ENCODE data around the gene GNG11. TPM values are rescaled to one million over a fixed set of nuclear protein-coding genes. Genes with fewer than 3 reads are reported as not detected.

GNG11 gene
- polyA plus RNA-seq, 1 donor (not counting 4 experiments of a cell fraction or from before 2014, with no cell fraction given) = 1.0 TPM

DNA sequence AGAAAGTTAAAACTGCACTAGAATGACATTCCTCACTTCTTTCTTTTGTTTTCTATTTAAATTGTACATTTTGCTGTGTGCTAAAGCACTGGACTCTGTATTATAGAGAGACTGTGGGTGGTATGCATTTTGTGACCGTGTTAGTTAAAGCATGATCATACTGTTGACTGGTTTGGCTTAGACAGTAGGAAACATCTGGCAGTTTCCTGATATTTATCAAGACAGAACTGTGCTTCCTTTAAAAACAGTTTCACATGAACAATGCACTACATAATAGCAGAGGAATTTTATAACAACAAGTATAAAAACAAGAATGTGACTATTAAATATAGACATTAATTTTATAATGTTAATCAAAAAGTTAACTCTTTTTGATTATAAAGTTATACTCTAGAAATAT is 23.1 kb downstream of the GNG11 start:
- Histone ChIP-seq H3K4me2 (ENCODE audit: control insufficient read depth, extremely low read depth, insufficient read depth, low read depth, low read length) (no peak overlapping the region), H3K4me1 (ENCODE audit: control insufficient read depth, extremely low read depth, insufficient read depth, low read length) (no peaks in the 10 kb centered on the region), H3K36me3 (ENCODE audit: control insufficient read depth in 2 of 2, extremely low read depth in 1 of 2, insufficient read depth in 2 of 2, low read length in 2 of 2) (no peaks in the 10 kb centered on the region), H4K20me1 (ENCODE audit: control insufficient read depth, extremely low read depth, insufficient read depth, low read length) (no peaks in the 10 kb centered on the region), H3K9me3 (ENCODE audit: control insufficient read depth, low read depth, low read length) (peaks cover 2% of the 10 kb centered on the region), H3K27ac (ENCODE audit: control insufficient read depth, insufficient read depth, low read length) (no peak overlapping the region), H3K9me1 (ENCODE audit: control insufficient read depth, extremely low read depth, insufficient read depth, low read length) (no peaks in the 10 kb centered on the region), H3K9ac (ENCODE audit: control insufficient read depth, extremely low read depth, insufficient read depth, low read length) (no peak overlapping the region), H3K27me3 (ENCODE audit: control insufficient read depth, extremely low read depth, insufficient read depth, low read length) (peaks cover 4% of the 10 kb centered on the region), H2AFZ (ENCODE audit: control insufficient read depth, low read length) (no peak overlapping the region), H3K79me2 (ENCODE audit: control insufficient read depth, insufficient read depth, low read length) (no peaks in the 10 kb centered on the region), H3K4me3 (ENCODE audit: control insufficient read depth in 2 of 3, extremely low read depth in 1 of 3, insufficient read depth in 2 of 3, low read depth in 1 of 3, low read length in 3 of 3) (no peak overlapping the region)
- no peak for TF ChIP-seq EZH2 (IDR thresholded peaks at IDR 0.05; ENCODE audit: low read length)
- TF ChIP-seq, protein P1, sequence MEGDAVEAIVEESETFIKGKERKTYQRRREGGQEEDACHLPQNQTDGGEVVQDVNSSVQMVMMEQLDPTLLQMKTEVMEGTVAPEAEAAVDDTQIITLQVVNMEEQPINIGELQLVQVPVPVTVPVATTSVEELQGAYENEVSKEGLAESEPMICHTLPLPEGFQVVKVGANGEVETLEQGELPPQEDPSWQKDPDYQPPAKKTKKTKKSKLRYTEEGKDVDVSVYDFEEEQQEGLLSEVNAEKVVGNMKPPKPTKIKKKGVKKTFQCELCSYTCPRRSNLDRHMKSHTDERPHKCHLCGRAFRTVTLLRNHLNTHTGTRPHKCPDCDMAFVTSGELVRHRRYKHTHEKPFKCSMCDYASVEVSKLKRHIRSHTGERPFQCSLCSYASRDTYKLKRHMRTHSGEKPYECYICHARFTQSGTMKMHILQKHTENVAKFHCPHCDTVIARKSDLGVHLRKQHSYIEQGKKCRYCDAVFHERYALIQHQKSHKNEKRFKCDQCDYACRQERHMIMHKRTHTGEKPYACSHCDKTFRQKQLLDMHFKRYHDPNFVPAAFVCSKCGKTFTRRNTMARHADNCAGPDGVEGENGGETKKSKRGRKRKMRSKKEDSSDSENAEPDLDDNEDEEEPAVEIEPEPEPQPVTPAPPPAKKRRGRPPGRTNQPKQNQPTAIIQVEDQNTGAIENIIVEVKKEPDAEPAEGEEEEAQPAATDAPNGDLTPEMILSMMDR (optimal IDR thresholded peaks at IDR 0.05 in 1 of 3, IDR thresholded peaks at IDR 0.05 in 1 of 3, conservative IDR thresholded peaks at IDR 0.05 in 1 of 3; ENCODE audit: extremely low read depth in 1 of 3, insufficient read depth in 2 of 3, low read length in 3 of 3) = no peak
- FAIRE-seq (no peak), DNase-seq (ENCODE audit: low read depth, low spot score) (no peak)
- dilution Hi-C loops (cut with MboI; ENCODE audit: extremely low pct_ligation_motif_present, low sequenced_read_pairs) = no loop called here

DNA sequence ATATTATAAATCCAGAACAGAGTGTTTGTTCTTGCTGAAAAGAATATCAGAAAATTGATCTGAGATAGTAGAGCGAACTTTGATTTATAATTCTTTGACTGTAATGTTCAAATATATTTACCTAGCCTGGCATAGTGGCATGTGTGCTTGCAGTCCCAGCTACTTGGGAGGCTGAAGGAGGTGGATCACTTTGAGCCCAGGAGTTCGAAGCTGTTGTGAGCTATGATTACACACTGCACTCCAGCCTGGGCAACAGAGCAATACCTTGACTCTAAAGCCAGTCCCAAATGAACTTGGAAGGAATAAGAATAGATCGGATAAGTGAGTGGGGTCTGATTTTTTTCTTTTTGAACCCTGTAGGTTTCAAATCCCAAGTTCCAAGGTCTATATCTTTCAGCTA is 23.5 kb downstream of the GNG11 start:
- TF ChIP-seq, protein P1 (optimal IDR thresholded peaks at IDR 0.05 in 1 of 3, IDR thresholded peaks at IDR 0.05 in 1 of 3, conservative IDR thresholded peaks at IDR 0.05 in 1 of 3; ENCODE audit: extremely low read depth in 1 of 3, insufficient read depth in 2 of 3, low read length in 3 of 3) = no peak
- TF ChIP-seq EZH2 (IDR thresholded peaks at IDR 0.05; ENCODE audit: low read length) = no peak
- peaks cover 4% of the 10 kb centered on the region for H3K27me3 ChIP-seq (ENCODE audit: control insufficient read depth, extremely low read depth, insufficient read depth, low read length)
- no peaks in the 10 kb centered on the region for H4K20me1 ChIP-seq (ENCODE audit: control insufficient read depth, extremely low read depth, insufficient read depth, low read length)
- H3K9me1 ChIP-seq (ENCODE audit: control insufficient read depth, extremely low read depth, insufficient read depth, low read length) = no peaks in the 10 kb centered on the region
- H3K36me3 ChIP-seq (ENCODE audit: control insufficient read depth in 2 of 2, extremely low read depth in 1 of 2, insufficient read depth in 2 of 2, low read length in 2 of 2) = no peaks in the 10 kb centered on the region
- H3K4me2 ChIP-seq (ENCODE audit: control insufficient read depth, extremely low read depth, insufficient read depth, low read depth, low read length) = no peak overlapping the region
- H3K79me2 ChIP-seq (ENCODE audit: control insufficient read depth, insufficient read depth, low read length) = no peaks in the 10 kb centered on the region
- no peak overlapping the region for H2AFZ ChIP-seq (ENCODE audit: control insufficient read depth, low read length)
- FAIRE-seq (no peak), DNase-seq (ENCODE audit: low read depth, low spot score) (no peak)
- no peak overlapping the region for H3K9ac ChIP-seq (ENCODE audit: control insufficient read depth, extremely low read depth, insufficient read depth, low read length)
- H3K9me3 ChIP-seq (ENCODE audit: control insufficient read depth, low read depth, low read length) = peaks cover 2% of the 10 kb centered on the region
- no peak overlapping the region for H3K4me3 ChIP-seq (ENCODE audit: control insufficient read depth in 2 of 3, extremely low read depth in 1 of 3, insufficient read depth in 2 of 3, low read depth in 1 of 3, low read length in 3 of 3)
- H3K27ac ChIP-seq (ENCODE audit: control insufficient read depth, insufficient read depth, low read length) = no peak overlapping the region
- dilution Hi-C loops (cut with MboI; ENCODE audit: extremely low pct_ligation_motif_present, low sequenced_read_pairs) = no loop called here
- H3K4me1 ChIP-seq (ENCODE audit: control insufficient read depth, extremely low read depth, insufficient read depth, low read length) = no peaks in the 10 kb centered on the region

Measured in keratinocyte (primary cell).